SK-N-SH treated with all-trans-retinoic acid at 6 μM for 48 hours (cell line): ENCODE results near the gene B3GNT9.

Source experiments
- ATAC-seq: fragments of 200-7000 bp; cut with Tn5 transposase; 3 replicates; pipeline ENCODE4 v1.9.1; 2020; ENCODE audit warnings: mild to moderate bottlenecking, moderate library complexity
- ARNTL ChIP-seq: fragments of 450-650 bp; formaldehyde crosslinking; IDR thresholded peaks from 2 replicates; pipeline ENCODE4 v1.5.0; 2020; ENCODE audit warnings: low read depth, mild to moderate bottlenecking, moderate library complexity, borderline replicate concordance
- ESRRG ChIP-seq: fragments of 250-450 bp; sonication (Bioruptor Pico); IDR thresholded peaks from 2 replicates; pipeline ENCODE4 v1.6.1; 2021; ENCODE audit warnings: mild to moderate bottlenecking
- ISL1 ChIP-seq: fragments of 250-450 bp; sonication (Bioruptor Pico); IDR thresholded peaks from 2 replicates; pipeline ENCODE4 v2.1.2; 2022; ENCODE audit warnings: mild to moderate bottlenecking, moderate library complexity
- OSR1 ChIP-seq: fragments of 250-450 bp; sonication (Bioruptor Pico); IDR thresholded peaks from 2 replicates; pipeline ENCODE4 v1.8.0; 2022; ENCODE audit warnings: moderate library complexity, mild to moderate bottlenecking, inconsistent platforms
- PPARA ChIP-seq: fragments of 250-450 bp; sonication (Bioruptor Pico); IDR thresholded peaks from 2 replicates; pipeline ENCODE4 v1.5.0; 2020; ENCODE audit warnings: mild to moderate bottlenecking, borderline replicate concordance
- RARB ChIP-seq: fragments of 250-450 bp; sonication (Bioruptor Pico); IDR thresholded peaks from 2 replicates; pipeline ENCODE4 v1.8.0; 2021; ENCODE audit warnings: mild to moderate bottlenecking, moderate library complexity
- TOX ChIP-seq: fragments of 250-450 bp; sonication (Bioruptor Pico); IDR thresholded peaks from 2 replicates; pipeline ENCODE4 v1.8.0; 2021; ENCODE audit warnings: mild to moderate bottlenecking, moderate library complexity, borderline replicate concordance
- ZC3H10 ChIP-seq: fragments of 250-450 bp; sonication (Bioruptor Pico); IDR thresholded peaks from 2 replicates; pipeline ENCODE4 v1.5.1; 2021; ENCODE audit warnings: mild to moderate bottlenecking, moderate library complexity
- ZFP30 ChIP-seq: fragments of 450-650 bp; formaldehyde crosslinking; IDR thresholded peaks from 2 replicates; pipeline ENCODE4 v1.5.0; 2022; ENCODE audit warnings: mild to moderate bottlenecking, moderate library complexity
- ZNF565 ChIP-seq: fragments of 450-650 bp; formaldehyde crosslinking; conservative IDR thresholded peaks from 2 replicates; pipeline ENCODE4 v1.5.0; 2020; ENCODE audit warnings: low read depth, mild to moderate bottlenecking, moderate library complexity
- ZNF70 ChIP-seq: fragments of 450-650 bp; formaldehyde crosslinking; IDR thresholded peaks from 2 replicates; pipeline ENCODE4 v1.5.0; 2020; ENCODE audit warnings: mild to moderate bottlenecking, moderate library complexity
- ZNF8 ChIP-seq: fragments of 450-650 bp; formaldehyde crosslinking; IDR thresholded peaks from 2 replicates; pipeline ENCODE4 v1.5.0; 2020; ENCODE audit warnings: mild to moderate bottlenecking, moderate library complexity
- TF ChIP-seq, protein P1 (sequence below): fragments of 250-450 bp; sonication (Bioruptor Pico); IDR thresholded peaks from 2 replicates; pipeline ENCODE4 v1.5.1; 2021; ENCODE audit warnings: mild to moderate bottlenecking, moderate library complexity
- TF ChIP-seq, protein P2 (sequence below): fragments of 250-450 bp; sonication (Bioruptor Pico); IDR thresholded peaks from 2 replicates; pipeline ENCODE4 v1.5.0; 2020; ENCODE audit warnings: mild to moderate bottlenecking, moderate library complexity
- TF ChIP-seq, protein P3 (sequence below): fragments of 250-450 bp; sonication (Bioruptor Pico); IDR thresholded peaks from 2 replicates; pipeline ENCODE4 v1.5.1; 2020; ENCODE audit warnings: low read depth, mild to moderate bottlenecking, moderate library complexity
- TF ChIP-seq, protein P4 (sequence below): fragments of 250-450 bp; sonication (Bioruptor Pico); IDR thresholded peaks from 2 replicates; pipeline ENCODE4 v1.8.0; 2021; ENCODE audit warnings: low read depth, mild to moderate bottlenecking, moderate library complexity, borderline replicate concordance

B3GNT9 gene

DNA sequence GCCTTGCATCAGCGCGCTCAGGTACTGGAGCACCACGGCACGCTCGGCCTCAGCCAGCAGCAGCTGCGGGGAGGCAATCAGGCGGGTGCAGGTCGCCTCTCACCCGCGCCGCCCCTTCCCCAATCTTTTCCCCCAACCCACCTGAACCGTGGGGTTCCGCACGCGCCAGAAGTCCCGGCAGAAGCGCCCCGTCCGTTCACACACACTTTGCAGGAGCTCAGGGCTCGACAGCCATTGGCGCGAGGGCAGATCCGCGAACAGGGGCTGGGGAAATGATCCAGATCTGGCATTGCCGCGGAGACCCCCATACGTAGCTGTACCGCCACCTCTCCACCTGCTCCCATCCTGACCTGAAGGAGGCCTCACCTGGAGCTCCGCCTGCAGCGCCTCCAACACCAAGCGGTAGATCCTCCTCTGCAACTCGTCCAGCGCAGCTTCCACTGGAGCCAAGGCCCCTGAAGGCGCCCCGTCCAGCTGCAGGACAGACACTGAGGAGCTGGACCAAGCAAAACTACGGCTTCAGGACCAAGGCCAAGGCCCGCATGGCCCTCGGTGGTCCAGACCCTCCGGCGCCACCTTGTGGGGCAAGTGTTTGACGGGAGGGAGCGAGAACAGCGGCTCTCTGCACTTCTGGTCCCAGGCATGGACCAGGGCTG, 34.3 kb upstream of the B3GNT9 start (continued):
- TF ChIP-seq, protein P1, sequence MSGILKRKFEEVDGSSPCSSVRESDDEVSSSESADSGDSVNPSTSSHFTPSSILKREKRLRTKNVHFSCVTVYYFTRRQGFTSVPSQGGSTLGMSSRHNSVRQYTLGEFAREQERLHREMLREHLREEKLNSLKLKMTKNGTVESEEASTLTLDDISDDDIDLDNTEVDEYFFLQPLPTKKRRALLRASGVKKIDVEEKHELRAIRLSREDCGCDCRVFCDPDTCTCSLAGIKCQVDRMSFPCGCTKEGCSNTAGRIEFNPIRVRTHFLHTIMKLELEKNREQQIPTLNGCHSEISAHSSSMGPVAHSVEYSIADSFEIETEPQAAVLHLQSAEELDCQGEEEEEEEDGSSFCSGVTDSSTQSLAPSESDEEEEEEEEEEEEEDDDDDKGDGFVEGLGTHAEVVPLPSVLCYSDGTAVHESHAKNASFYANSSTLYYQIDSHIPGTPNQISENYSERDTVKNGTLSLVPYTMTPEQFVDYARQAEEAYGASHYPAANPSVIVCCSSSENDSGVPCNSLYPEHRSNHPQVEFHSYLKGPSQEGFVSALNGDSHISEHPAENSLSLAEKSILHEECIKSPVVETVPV (CRISPR knock-in tag), result no peak
- TF ChIP-seq ZC3H10 (CRISPR knock-in tag), result no peak
- TF ChIP-seq RARB (CRISPR knock-in tag), result no peak

DNA sequence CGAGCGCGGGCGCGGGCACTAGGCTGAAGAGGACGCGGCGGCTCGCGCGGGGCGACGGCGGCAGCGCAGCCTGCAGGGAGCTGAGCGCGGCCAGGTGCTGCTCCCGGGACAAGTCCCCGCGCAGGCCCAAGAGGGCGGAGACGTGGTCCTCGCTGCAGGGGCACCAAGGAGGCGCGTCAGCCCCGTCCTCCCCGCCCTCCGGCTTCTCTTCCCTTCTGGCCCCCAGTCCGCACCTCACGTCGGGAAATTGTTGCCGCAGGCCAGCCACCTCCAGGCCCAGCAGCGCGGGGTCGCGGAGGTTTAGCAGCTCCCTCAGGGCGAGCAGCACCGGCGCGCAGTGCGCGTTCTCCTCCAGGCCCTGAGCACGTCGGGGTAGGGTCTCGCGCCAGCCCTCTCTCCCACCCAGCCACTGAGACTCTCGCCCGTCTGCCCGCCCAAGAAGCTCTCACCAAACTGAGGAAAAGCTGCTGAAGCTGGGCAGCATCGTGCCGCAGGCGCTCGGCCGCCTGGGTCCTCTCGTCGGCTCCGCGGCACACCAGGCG, 33.7 kb upstream of the B3GNT9 start:
- peak; percentile 26 for ATAC-seq

DNA sequence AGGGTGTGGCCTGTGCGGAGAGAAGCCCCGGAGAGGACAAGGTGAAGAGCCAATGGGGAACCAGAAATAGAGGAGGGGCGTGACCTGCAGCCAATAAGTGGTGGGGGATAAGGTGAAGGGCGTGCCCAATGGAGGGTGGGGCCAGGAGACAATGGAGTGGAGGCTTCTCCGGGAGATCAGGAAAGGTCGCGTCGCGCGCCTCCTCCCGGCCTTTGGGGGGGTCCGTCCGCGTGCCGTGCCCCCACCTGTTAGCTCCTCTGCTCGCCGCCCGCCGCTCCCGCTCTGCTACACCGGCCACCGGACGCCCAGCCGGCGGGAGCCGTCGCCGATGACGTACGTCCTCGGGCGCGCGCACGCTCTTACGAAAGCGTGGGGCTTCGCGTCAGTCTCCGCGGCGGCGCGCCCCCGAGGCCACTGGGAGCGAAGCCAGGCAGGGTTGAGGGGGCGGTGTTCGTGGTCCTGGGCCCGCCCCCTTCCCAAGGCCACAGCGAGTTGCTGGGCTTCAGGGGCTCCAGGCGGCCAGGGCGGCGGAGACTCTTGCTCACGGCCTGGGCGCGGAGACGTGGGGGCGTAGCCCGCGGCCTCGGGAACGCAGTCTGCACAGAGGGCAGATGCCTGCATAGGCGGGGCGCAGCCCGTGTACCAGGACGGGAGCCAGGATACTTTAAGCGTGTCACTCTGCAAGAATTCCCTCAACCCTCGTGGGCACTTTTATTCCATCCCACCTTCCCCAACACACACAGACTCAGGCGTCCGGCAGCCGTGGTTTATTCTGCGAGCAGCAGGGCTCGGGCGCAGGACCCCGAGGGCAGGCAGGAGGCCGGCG, 33.0 kb upstream of the B3GNT9 start, which contains the start of gene MATCAP1:
Gene MATCAP1, minus strand, starts transcription at position 337 of the 826 bp plus-strand sequence. CDS start 3,353 bp downstream, outside the sequence.
- TF ChIP-seq, protein P2, sequence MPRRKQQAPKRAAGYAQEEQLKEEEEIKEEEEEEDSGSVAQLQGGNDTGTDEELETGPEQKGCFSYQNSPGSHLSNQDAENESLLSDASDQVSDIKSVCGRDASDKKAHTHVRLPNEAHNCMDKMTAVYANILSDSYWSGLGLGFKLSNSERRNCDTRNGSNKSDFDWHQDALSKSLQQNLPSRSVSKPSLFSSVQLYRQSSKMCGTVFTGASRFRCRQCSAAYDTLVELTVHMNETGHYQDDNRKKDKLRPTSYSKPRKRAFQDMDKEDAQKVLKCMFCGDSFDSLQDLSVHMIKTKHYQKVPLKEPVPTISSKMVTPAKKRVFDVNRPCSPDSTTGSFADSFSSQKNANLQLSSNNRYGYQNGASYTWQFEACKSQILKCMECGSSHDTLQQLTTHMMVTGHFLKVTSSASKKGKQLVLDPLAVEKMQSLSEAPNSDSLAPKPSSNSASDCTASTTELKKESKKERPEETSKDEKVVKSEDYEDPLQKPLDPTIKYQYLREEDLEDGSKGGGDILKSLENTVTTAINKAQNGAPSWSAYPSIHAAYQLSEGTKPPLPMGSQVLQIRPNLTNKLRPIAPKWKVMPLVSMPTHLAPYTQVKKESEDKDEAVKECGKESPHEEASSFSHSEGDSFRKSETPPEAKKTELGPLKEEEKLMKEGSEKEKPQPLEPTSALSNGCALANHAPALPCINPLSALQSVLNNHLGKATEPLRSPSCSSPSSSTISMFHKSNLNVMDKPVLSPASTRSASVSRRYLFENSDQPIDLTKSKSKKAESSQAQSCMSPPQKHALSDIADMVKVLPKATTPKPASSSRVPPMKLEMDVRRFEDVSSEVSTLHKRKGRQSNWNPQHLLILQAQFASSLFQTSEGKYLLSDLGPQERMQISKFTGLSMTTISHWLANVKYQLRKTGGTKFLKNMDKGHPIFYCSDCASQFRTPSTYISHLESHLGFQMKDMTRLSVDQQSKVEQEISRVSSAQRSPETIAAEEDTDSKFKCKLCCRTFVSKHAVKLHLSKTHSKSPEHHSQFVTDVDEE (CRISPR knock-in tag), result peak; percentile 31; the same call in 1 of the 2 replicates
- TF ChIP-seq, protein P3, sequence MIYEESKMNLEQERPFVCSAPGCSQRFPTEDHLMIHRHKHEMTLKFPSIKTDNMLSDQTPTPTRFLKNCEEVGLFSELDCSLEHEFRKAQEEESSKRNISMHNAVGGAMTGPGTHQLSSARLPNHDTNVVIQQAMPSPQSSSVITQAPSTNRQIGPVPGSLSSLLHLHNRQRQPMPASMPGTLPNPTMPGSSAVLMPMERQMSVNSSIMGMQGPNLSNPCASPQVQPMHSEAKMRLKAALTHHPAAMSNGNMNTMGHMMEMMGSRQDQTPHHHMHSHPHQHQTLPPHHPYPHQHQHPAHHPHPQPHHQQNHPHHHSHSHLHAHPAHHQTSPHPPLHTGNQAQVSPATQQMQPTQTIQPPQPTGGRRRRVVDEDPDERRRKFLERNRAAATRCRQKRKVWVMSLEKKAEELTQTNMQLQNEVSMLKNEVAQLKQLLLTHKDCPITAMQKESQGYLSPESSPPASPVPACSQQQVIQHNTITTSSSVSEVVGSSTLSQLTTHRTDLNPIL (CRISPR knock-in tag), result no peak
- TF ChIP-seq, all 23 proteins: peak for 1
- peak; percentile 86 for ATAC-seq

More for the DNA sequence above, 33.7 kb upstream of the B3GNT9 start:
- TF ChIP-seq, protein P4, sequence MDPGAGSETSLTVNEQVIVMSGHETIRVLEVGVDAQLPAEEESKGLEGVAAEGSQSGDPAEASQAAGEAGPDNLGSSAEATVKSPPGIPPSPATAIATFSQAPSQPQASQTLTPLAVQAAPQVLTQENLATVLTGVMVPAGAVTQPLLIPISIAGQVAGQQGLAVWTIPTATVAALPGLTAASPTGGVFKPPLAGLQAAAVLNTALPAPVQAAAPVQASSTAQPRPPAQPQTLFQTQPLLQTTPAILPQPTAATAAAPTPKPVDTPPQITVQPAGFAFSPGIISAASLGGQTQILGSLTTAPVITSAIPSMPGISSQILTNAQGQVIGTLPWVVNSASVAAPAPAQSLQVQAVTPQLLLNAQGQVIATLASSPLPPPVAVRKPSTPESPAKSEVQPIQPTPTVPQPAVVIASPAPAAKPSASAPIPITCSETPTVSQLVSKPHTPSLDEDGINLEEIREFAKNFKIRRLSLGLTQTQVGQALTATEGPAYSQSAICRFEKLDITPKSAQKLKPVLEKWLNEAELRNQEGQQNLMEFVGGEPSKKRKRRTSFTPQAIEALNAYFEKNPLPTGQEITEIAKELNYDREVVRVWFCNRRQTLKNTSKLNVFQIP, result no peak
- no peak for TF ChIP-seq ARNTL (CRISPR knock-in tag)
- TF ChIP-seq, protein P1 (CRISPR knock-in tag), result no peak
- no peak for TF ChIP-seq OSR1 (CRISPR knock-in tag)
- no peak for TF ChIP-seq ZNF8 (CRISPR knock-in tag)
- no peak for TF ChIP-seq RARB (CRISPR knock-in tag)
- no peak for TF ChIP-seq ESRRG
- TF ChIP-seq ISL1 (CRISPR knock-in tag), result no peak
- TF ChIP-seq ZC3H10 (CRISPR knock-in tag), result no peak
- TF ChIP-seq ZFP30 (CRISPR knock-in tag), result no peak
- TF ChIP-seq PPARA, result no peak
- TF ChIP-seq ZNF70 (CRISPR knock-in tag), result no peak
- no peak for TF ChIP-seq ZNF565 (CRISPR knock-in tag)
- no peak for TF ChIP-seq TOX
- TF ChIP-seq, protein P3 (CRISPR knock-in tag), result no peak
- TF ChIP-seq, all 23 proteins: peak for 0
